HG03135 (cell line): Measurements from ENCODE around the gene PPP2R5D.
A peak's percentile ranks its signal among the peaks of the same experiment; 100 is the strongest.

Experiments used
- ATAC-seq: cut with Tn5 transposase; IDR thresholded peaks from one replicate; pipeline ENCODE4 v1.9.1; 2021; ENCODE audit warnings: mild to moderate bottlenecking, moderate library complexity; ENCODE audit not compliant: unreplicated experiment

PPP2R5D gene

DNA sequence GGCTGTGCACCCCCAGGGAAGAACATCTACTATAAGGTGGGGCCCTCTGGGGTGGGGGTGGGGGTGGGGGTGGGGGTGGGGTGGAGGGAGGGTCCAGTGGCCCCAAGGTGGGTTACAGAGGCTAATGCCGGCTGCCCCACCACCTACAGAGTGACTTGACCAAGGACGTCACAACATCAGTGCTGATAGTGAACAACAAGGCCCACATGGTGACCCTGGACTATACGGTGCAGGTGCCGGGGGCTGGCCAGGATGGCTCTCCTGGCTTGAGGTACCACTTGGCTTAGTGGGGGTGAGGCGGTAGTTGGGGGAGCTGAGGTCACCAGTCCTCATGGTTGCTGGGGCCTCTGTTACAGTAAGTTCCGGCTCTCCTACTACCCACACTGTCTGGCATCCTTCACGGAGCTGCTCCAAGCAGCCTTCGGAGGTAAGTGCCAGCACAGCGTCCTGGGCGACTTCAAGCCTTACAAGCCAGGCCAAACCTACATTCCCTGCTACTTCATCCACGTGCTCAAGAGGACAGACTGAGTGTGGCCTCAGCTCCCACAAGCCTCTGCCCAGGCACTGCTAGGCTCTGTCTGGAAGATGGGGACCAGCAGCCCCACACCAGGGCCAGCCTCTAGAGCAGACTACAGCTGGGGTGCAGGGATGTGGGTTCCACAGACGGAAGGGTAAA lies 21.1 kb upstream of the PPP2R5D start:
- ATAC-seq = no peak

DNA sequence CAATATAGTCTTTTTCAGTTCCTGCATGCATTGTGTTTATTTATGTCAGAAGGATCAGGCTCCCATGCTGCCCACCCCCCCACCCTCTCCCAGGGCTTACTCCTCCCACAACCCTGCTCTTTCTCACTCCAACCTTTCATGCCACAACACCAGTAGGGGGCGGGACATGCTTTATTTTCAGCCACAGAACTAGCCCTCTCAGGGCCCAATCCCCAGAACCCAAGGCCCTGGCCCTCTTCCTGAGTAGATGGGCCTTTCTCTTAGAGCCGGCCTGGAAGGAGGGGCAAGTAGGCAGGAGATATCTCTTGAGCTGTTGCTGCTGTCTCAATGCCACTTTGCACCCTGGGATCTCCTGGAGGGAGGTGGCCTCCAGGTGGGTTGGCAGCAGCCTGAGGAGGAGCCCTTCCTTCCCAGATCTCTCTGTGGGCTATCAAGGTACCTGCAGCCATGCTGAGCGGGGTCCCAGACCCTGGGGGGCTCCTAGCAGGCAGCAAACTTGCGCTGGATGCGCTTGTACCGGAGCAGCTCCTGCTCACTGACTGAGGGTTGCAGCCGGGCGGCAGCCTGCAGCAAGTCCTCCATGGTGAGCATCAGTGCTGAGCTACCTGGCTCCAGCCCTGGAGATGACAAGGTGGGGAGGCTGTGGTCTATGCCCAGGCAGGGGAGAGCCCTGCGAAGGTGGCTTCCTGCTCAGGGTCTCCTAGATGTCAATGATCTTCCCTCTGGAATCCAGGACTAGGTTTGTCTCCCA lies 20.3 kb upstream of the PPP2R5D start:
- ATAC-seq = no peak

DNA sequence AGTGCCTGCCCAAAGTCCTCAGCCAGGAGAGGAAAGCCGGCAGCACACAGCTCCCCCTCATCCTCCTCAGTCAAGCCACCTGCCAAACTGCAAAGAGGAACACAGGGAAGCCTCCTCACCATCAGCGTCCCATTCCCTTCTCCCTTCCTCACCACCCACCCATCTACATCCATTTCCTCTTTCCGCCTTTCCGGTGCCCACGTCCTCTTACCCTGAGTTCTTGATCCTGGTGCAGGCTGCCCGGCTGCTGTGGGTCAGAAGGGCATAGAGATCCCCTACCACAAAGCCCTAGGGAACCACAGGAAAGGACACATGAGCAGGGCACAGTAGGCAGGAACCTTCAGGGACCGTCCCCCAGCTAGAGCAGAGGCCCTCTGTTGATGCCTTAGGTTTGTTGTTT lies 17.8 kb upstream of the PPP2R5D start:
- ATAC-seq = no peak

DNA sequence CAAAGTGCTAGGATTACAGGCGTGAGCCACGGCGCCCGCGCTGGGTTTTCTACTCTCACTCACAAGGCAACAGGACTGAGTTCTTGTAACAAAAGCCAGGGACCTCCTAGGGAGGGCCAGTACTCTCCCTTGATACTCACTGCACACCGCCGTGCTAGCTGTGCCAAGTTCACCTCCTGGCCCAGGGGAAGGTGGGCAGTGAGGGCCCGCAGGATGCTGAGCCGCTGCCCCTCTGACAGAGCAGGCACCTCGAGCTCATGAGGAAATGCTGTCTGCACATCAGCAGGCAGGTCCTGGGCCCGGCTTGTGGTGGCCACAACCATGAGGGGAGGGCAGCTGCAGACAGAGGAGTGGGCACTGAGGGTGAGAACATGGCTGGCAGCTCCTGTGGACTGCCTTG lies 17.1 kb upstream of the PPP2R5D start:
- ATAC-seq = no peak

DNA sequence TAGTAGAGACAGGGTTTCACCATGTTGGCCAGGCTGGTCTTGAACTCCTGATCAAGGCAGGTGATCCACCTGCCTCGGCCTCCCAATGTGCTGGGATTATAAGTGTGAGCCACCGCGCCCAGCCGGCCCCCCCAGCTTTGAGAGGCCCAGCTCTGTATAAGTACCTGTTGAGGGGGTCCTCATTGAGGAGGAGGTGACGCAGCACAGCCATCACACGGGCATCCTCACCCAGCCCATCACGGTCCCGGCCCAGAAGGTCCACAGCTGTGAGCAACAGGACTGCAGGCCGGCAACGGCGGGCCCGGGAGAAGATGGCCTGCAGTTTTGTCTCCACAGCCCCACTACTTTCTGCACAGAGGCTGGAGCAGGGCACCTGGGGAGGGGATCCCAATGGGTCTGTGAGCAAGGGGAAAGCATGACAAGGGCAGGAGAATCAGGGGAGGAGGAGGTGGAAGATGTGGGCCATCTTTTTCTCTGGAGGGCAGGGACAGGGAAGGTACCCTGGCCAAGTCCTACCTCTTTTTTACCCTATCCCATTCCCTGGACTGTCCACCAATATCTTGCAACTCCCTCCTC lies 16.2 kb upstream of the PPP2R5D start:
- ATAC-seq = no peak

DNA sequence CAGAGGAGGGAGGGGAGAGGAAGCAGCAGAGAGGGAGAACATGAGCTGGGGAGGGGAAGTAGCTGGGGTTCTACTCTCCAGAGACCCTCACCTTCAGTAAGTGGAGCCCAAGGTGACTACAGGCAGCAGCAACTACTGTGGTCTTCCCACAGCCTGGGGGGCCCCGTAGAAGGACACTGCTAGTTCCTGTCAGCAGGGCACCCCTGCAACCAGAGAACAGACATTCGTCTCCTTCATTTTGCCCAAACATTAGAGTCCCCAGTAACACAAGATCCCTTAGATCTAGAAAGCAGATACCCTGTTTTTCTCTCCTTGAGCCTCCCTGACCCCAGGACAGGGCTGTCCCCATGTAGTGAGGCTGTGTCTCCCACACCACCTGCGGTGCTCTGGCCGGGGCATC lies 15.6 kb upstream of the PPP2R5D start:
- ATAC-seq = no peak

- no peak for ATAC-seq
Observed at GRCh38 chr6:42969431-42969830, 14.9 kb upstream of the PPP2R5D start.

DNA sequence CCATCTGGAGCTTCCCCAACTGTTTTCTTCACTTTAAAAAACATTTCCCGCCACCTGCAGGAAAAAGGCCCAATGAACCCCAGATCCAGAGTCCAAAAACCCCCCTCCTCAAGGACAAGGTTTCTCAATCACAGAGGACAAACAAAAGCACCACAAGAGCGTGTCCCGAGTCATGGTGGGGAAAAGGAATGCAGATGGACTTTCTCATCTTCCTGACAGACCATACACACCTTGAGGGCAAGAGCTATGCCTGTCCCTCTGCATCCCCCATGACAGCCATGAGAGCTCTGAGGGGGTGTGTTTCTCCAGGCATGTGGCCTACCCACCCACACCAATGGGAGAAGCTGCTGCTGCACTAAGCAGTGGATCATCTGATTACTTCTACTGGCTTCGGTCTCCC lies 14.4 kb upstream of the PPP2R5D start:
- ATAC-seq = no peak

- no peak for ATAC-seq
Observed at GRCh38 chr6:42970871-42971612, 13.3 kb upstream of the PPP2R5D start.

GRCh38 chr6:42971746-42972327 lies 12.5 kb upstream of the PPP2R5D start:
- ATAC-seq = no peak

GRCh38 chr6:42973926-42974325 lies 10.4 kb upstream of the PPP2R5D start:
- no peak for ATAC-seq

- ATAC-seq = no peak
Observed at GRCh38 chr6:42974919-42975505, 9.4 kb upstream of the PPP2R5D start.

- ATAC-seq = peak; percentile 32
Observed at GRCh38 chr6:42978487-42978838, 5.9 kb upstream of the PPP2R5D start.

DNA sequence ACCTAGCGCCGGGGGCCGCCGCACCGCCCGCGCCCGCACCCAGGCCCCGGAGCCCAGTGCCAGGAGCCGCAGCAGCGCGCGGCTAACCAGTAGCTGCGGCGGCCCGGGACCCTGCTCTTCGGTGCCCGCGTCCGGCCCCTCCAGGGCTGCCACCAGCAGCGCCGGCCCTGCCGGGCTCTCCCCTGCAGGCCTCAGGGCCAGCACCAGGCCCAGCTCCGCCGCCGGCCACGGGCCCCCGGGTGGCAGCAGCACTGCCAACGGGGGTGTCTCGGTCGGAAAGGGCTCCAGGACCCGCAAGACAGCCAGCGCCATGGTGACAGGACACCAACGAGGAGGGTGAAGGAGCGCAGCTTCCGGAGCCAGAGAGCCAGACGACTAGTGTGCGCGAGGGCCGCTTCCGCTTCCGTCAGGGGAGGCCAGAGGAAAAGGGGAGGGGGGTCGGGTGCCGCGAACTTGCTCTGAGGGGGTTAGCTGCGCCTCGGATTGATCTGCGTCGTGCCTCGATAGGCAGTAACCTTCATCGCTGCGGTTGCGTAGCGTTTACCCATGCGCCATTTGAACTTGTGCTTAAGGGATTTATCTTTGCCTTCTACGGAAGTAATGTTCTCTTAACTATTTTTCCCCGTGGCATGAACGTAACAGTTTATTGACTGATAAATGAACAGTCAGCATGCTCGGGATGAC lies 5.4 kb upstream of the PPP2R5D start, which contains the start of gene PEX6:
TSS of gene PEX6 (minus strand) at position 343 of the 684 bp plus-strand sequence. CDS start at position 312, 31 bp downstream.
- peak; percentile 82 for ATAC-seq

DNA sequence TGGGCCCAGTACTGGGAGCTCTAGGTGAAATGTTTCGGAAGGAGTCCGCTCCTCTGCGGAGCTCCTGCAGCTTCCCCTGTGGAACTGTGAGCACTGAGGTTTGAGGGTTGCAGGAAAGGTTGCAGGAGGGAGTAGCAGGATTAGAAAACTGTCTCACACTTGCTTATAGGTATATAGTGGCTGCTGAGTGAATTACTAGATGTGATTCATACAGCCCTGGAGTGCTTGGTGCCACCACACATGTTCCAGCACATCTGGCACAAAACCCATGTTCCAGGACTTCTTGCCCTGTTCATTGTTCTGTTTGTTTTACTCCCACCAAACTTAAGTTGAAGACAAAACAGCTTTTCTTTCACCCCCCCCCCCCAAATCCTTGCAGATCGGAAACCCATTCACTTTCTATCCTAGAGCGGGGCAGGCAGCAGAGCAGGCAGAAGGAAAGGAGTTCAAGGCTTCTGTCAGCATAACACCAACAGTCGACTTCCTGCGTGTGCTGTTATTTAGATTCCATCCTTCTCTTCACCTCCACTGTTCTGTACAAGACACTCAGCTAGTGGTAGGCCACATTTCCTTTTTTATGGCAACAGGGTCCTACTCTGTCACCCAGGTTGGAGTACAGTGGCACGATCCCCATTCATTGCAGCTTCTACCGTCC lies 4.7 kb upstream of the PPP2R5D start:
- peak; percentile 2 for ATAC-seq

DNA sequence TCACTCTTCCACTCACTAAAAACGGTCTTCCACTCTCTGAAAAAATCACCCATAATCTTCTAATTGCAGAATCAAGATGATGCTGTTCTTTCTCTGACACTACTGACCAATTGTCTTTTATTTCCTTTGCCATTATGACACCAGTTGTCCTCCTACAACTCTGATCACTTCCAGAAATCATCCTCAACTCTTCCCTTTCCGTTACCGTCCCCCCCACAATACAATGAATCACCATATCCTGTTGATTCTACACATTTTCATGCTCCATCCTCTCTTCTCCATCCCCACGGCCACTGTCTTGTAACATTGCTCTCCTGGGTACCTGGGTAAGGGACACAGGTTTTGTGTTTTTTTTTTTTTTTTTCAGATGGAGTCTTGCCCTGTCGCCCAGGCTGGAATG lies 2.5 kb upstream of the PPP2R5D start:
- no peak for ATAC-seq

DNA sequence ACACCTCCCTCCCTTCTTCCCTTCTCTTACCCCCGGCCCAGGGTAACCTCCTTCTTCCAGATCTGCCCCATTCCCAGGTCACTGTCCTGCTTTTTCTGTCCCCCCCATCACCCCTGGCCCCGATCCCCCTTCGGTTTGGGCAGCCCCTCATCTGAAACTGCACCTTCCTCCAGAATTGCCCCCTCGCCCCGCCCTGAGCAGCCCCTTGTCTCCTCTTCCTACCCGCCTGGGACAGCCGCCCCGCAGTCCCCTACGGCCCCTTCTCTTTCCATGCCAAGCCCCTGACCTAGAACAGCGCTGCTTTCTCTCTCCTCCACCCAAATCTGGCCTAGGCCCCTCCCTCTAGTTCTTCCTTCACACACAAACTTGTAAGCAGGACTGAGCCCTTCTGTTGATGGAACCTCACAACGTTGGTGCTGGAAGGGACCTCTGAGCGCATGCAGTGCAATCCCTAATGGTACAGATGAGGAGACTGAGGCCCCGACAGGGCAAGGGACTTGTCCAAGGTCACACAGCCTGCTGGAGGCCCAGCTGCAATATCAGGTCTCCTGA lies 630 bp downstream of the PPP2R5D start:
- no peak for ATAC-seq

- no peak for ATAC-seq
Observed at GRCh38 chr6:42987533-42988451, 3.4 kb downstream of the PPP2R5D start.
